Measurements from ENCODE around the gene SGMS1. TPM values are rescaled to one million over a fixed set of nuclear protein-coding genes. Genes with fewer than 3 reads are reported as not detected.

Gene SGMS1
- total RNA-seq, 2 experiments from 2014 or later: 24.8 to 25.2 TPM

DNA sequence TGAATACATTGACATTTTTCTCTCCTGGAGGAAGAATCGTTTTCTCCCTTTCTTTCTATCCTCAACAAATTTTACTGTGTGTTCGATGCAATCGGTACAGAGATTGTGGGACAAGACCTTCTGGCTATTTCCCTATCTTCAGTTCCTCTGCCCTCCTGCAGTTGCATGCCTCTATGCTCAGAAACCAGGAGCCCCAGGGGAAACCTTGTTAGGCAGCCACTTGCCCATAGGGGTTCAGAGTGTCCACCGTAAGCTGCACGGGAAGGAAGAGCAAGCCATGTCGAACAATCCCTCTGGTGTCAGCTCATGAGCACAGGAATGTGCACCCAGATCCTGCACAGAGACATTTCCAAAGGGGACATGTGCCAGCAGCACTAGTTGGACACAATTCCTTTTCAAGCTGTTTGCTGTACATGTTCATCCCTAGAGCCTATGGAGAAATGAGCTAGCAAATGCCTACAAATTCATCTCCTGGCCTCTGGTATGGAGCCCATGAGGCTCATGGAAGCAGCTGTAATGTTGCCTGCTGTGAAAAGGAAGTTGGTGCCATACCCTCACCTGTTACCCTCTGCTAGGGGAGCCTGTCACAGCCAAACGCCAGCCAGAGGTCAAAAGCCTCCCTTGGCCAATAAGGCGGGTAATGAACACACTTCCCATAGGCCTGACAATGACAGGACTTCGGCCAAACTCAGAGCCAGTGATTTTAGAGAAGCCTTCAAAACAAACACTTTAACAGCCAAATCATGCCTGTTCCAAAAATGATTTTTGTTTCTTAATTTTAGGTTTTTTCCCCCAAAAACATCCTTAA is 336.6 kb downstream of the SGMS1 start:
- Histone ChIP-seq H3K4me3 (ENCODE audit: low read length) (no peak overlapping the region), H3K27ac (ENCODE audit: low read depth in 1 of 2, low read length in 2 of 2) (no peak overlapping the region), H3K4me1 (ENCODE audit: insufficient read depth, low read length) (no peaks in the 10 kb centered on the region), H3K9me3 (ENCODE audit: control insufficient read depth in 1 of 2, insufficient read depth in 1 of 2, low read length in 2 of 2) (no peaks in the 10 kb centered on the region), H3K27me3 (ENCODE audit: control insufficient read depth in 1 of 2, insufficient read depth in 2 of 2, low read length in 2 of 2) (peaks cover 0 to 8% of the 10 kb centered on the region in 2 experiments), H3K36me3 (ENCODE audit: insufficient read depth, low read length) (no peaks in the 10 kb centered on the region)
- no peak overlapping the region for H3K4me3 Mint-ChIP-seq
- ChIA-PET CTCF (no interaction called here), POLR2A (no interaction called here)
- TF ChIP-seq, protein P1, sequence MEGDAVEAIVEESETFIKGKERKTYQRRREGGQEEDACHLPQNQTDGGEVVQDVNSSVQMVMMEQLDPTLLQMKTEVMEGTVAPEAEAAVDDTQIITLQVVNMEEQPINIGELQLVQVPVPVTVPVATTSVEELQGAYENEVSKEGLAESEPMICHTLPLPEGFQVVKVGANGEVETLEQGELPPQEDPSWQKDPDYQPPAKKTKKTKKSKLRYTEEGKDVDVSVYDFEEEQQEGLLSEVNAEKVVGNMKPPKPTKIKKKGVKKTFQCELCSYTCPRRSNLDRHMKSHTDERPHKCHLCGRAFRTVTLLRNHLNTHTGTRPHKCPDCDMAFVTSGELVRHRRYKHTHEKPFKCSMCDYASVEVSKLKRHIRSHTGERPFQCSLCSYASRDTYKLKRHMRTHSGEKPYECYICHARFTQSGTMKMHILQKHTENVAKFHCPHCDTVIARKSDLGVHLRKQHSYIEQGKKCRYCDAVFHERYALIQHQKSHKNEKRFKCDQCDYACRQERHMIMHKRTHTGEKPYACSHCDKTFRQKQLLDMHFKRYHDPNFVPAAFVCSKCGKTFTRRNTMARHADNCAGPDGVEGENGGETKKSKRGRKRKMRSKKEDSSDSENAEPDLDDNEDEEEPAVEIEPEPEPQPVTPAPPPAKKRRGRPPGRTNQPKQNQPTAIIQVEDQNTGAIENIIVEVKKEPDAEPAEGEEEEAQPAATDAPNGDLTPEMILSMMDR (IDR thresholded peaks at IDR 0.05): no peak
- peaks cover 17% of the 10 kb centered on the region for H3K27me3 Mint-ChIP-seq
- intact Hi-C loops (cut with DNase I, micrococcal nuclease): no loop called here
- no peaks in the 10 kb centered on the region for H3K36me3 Mint-ChIP-seq (ENCODE audit: low read depth)
- no peaks in the 10 kb centered on the region for H3K9me3 Mint-ChIP-seq
- DNase-seq (no peak), ATAC-seq (ENCODE audit: poor library complexity) (no peak)
- no peaks in the 10 kb centered on the region for H3K4me1 Mint-ChIP-seq (ENCODE audit: low read depth)
- H3K27ac Mint-ChIP-seq: no peak overlapping the region

DNA sequence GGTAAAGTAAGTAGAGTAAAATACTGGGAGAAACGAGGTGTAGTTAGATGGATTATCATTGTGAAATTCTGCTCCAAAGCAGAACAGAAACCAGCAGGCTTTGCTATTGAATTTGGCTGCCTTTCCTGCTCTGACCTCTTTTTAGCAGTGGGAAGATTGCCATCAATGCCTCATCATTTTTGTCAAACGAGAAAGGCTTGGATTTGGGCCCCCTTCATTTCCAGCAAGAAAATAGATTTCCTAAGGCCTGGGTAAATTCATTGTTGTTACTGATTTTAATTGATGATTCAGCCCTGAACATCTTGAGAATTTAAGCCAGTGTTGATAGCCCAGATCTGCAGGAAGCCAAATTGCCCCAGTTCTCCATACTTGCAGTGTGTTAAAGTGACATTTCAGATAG is 337.2 kb downstream of the SGMS1 start:
- Mint-ChIP-seq H3K36me3 (ENCODE audit: low read depth) (no peaks in the 10 kb centered on the region), H3K27me3 (peaks cover 24% of the 10 kb centered on the region), H3K4me3 (no peak overlapping the region), H3K4me1 (ENCODE audit: low read depth) (no peaks in the 10 kb centered on the region), H3K27ac (no peak overlapping the region), H3K9me3 (no peaks in the 10 kb centered on the region)
- H3K36me3 ChIP-seq (ENCODE audit: insufficient read depth, low read length): no peaks in the 10 kb centered on the region
- no peak for ATAC-seq (ENCODE audit: poor library complexity)
- no peak overlapping the region for H3K27ac ChIP-seq (ENCODE audit: low read depth in 1 of 2, low read length in 2 of 2)
- intact Hi-C loops (cut with DNase I, micrococcal nuclease): no loop called here
- ChIA-PET POLR2A (no interaction called here), CTCF (no interaction called here)
- DNase-seq: no peak
- TF ChIP-seq, protein P1 (IDR thresholded peaks at IDR 0.05): no peak
- no peaks in the 10 kb centered on the region for H3K4me1 ChIP-seq (ENCODE audit: insufficient read depth, low read length)
- H3K4me3 ChIP-seq (ENCODE audit: low read length): no peak overlapping the region
- H3K9me3 ChIP-seq (ENCODE audit: control insufficient read depth in 1 of 2, insufficient read depth in 1 of 2, low read length in 2 of 2): no peaks in the 10 kb centered on the region
- peaks cover 0 to 8% of the 10 kb centered on the region in 2 experiments for H3K27me3 ChIP-seq (ENCODE audit: control insufficient read depth in 1 of 2, insufficient read depth in 2 of 2, low read length in 2 of 2)

DNA sequence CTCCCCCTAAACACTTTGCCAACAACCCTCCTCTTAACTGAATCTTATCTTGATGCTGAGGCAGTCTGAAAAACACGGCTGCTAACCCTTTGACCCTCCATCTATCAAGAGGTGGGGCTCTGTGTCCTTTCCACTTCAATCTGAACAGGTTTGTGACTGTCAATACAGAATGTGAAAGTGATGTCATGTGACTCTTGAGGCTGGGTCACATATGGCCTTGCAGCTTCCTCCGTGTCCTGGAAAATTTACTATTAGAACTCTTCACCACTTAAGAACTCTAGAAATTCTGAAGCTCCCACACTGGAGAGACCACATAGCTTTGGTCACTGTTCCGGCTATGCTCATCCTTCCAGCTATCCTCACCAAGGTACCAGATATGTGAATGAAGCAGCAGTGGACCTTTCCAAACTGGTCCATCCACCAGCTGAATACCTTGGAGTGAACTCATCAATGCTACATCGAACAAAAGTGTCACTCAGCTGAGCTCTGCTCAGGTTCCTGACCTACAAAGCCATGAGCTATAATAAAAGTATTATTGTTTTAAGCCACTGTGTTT is 341.7 kb downstream of the SGMS1 start:
- CTCF ChIA-PET: no interaction called here
- intact Hi-C loops (cut with DNase I, micrococcal nuclease): no loop called here

More for the DNA sequence above, 341.7 kb downstream of the SGMS1 start:
- Mint-ChIP-seq H3K9me3 (no peaks in the 10 kb centered on the region), H3K36me3 (ENCODE audit: low read depth) (no peaks in the 10 kb centered on the region), H3K27ac (no peak overlapping the region), H3K4me3 (no peak overlapping the region), H3K27me3 (peaks cover 39% of the 10 kb centered on the region), H3K4me1 (ENCODE audit: low read depth) (no peaks in the 10 kb centered on the region)
- TF ChIP-seq, protein P1 (IDR thresholded peaks at IDR 0.05): no peak
- Histone ChIP-seq H3K9me3 (ENCODE audit: control insufficient read depth in 1 of 2, insufficient read depth in 1 of 2, low read length in 2 of 2) (no peaks in the 10 kb centered on the region), H3K4me1 (ENCODE audit: insufficient read depth, low read length) (no peaks in the 10 kb centered on the region), H3K27me3 (ENCODE audit: control insufficient read depth in 1 of 2, insufficient read depth in 2 of 2, low read length in 2 of 2) (peaks cover 3 to 14% of the 10 kb centered on the region in 2 experiments), H3K36me3 (ENCODE audit: insufficient read depth, low read length) (no peaks in the 10 kb centered on the region), H3K4me3 (ENCODE audit: low read length) (no peak overlapping the region), H3K27ac (ENCODE audit: low read depth in 1 of 2, low read length in 2 of 2) (no peak overlapping the region)
- ATAC-seq (ENCODE audit: poor library complexity) (no peak), DNase-seq (no peak)
- POLR2A ChIA-PET: no interaction called here

All from CD4-positive, alpha-beta T cell (primary cell).